ENCODE data around the gene CPSF4.
A peak's percentile ranks its signal among the peaks of the same experiment; 100 is the strongest.

The CPSF4 gene

GRCh38 chr7:99468336-99468918 is 29.7 kb downstream of the CPSF4 start:
- TF ChIP-seq BHLHE40 (IDR thresholded peaks at IDR 0.05; ENCODE audit: borderline replicate concordance) (no peak), SP1 (IDR thresholded peaks at IDR 0.05) (no peak), ARNT (IDR thresholded peaks at IDR 0.05) (no peak), TARDBP (IDR thresholded peaks at IDR 0.05) (no peak), NFRKB (IDR thresholded peaks at IDR 0.05) (no peak), ELF4 (IDR thresholded peaks at IDR 0.05) (no peak), CTBP1 (IDR thresholded peaks at IDR 0.05; ENCODE audit: borderline replicate concordance) (no peak), LEF1 (IDR thresholded peaks at IDR 0.05; ENCODE audit: borderline replicate concordance) (no peak), ZNF384 (IDR thresholded peaks at IDR 0.05) (no peak), FOXM1 (IDR thresholded peaks at IDR 0.05; ENCODE audit: borderline replicate concordance) (no peak), L3MBTL2 (conservative IDR thresholded peaks at IDR 0.05) (no peak), FOXA1 (IDR thresholded peaks at IDR 0.05) (no peak), HDGF (IDR thresholded peaks at IDR 0.05; ENCODE audit: borderline replicate concordance) (no peak), FOXK2 (IDR thresholded peaks at IDR 0.05) (no peak), PKNOX1 (IDR thresholded peaks at IDR 0.05) (no peak), SUZ12 (IDR thresholded peaks at IDR 0.05) (no peak)
- ChIA-PET CTCF (no interaction called here), POLR2A (no interaction called here)
- no peak for DNase-seq (ENCODE audit: extremely low spot score)

- ChIA-PET POLR2A (no interaction called here), CTCF (no interaction called here)
- TF ChIP-seq L3MBTL2 (conservative IDR thresholded peaks at IDR 0.05) = no peak
- no peak for TF ChIP-seq BHLHE40 (IDR thresholded peaks at IDR 0.05; ENCODE audit: borderline replicate concordance)
- no peak for TF ChIP-seq ZNF384 (IDR thresholded peaks at IDR 0.05)
- no peak for TF ChIP-seq ARNT (IDR thresholded peaks at IDR 0.05)
- no peak for TF ChIP-seq ELF4 (IDR thresholded peaks at IDR 0.05)
- no peak for TF ChIP-seq NFRKB (IDR thresholded peaks at IDR 0.05)
- no peak for TF ChIP-seq SUZ12 (IDR thresholded peaks at IDR 0.05)
- no peak for TF ChIP-seq FOXM1 (IDR thresholded peaks at IDR 0.05; ENCODE audit: borderline replicate concordance)
- TF ChIP-seq CTBP1 (IDR thresholded peaks at IDR 0.05; ENCODE audit: borderline replicate concordance) = no peak
- no peak for TF ChIP-seq HDGF (IDR thresholded peaks at IDR 0.05; ENCODE audit: borderline replicate concordance)
- no peak for TF ChIP-seq LEF1 (IDR thresholded peaks at IDR 0.05; ENCODE audit: borderline replicate concordance)
- no peak for TF ChIP-seq FOXA1 (IDR thresholded peaks at IDR 0.05)
- TF ChIP-seq PKNOX1 (IDR thresholded peaks at IDR 0.05) = no peak
- no peak for TF ChIP-seq FOXK2 (IDR thresholded peaks at IDR 0.05)
- no peak for TF ChIP-seq TARDBP (IDR thresholded peaks at IDR 0.05)
- TF ChIP-seq SP1 (IDR thresholded peaks at IDR 0.05) = no peak
- no peak for DNase-seq (ENCODE audit: extremely low spot score)
These were observed 30.8 kb downstream of the CPSF4 start for GRCh38 chr7:99469381-99470065.

GRCh38 chr7:99472561-99473314 is 34.0 kb downstream of the CPSF4 start, which contains the start of gene ZNF789:
Gene ZNF789 (plus strand): TSS chr7:99472890. CDS start chr7:99476457, 3,567 bp downstream.
- POLR2A ChIA-PET = interaction anchor here (1.0 kb wide), 2 partner anchors 27 to 144 kb away, joined by 3 read pairs; partner anchors contain the start of genes ZNF394 and ZSCAN25
- TF ChIP-seq FOXA1 (IDR thresholded peaks at IDR 0.05) (no peak), ARNT (IDR thresholded peaks at IDR 0.05) (no peak), PKNOX1 (IDR thresholded peaks at IDR 0.05) (peak; percentile 96), NFRKB (IDR thresholded peaks at IDR 0.05) (no peak), L3MBTL2 (conservative IDR thresholded peaks at IDR 0.05) (peak; percentile 61), BHLHE40 (IDR thresholded peaks at IDR 0.05; ENCODE audit: borderline replicate concordance) (no peak), TARDBP (IDR thresholded peaks at IDR 0.05) (no peak)
- DNase-seq (ENCODE audit: extremely low spot score) = peak; percentile 97
- CTCF ChIA-PET = no interaction called here

GRCh38 chr7:99473315-99473596 is 34.5 kb downstream of the CPSF4 start:
- ChIA-PET CTCF (no interaction called here), POLR2A (interaction anchor here (1.0 kb wide), 2 partner anchors 27 to 143 kb away, joined by 3 read pairs; partner anchors contain the start of genes ZNF394 and ZSCAN25)
- TF ChIP-seq ELF4 (IDR thresholded peaks at IDR 0.05) (no peak), PKNOX1 (IDR thresholded peaks at IDR 0.05) (no peak), FOXA1 (IDR thresholded peaks at IDR 0.05) (no peak), ARNT (IDR thresholded peaks at IDR 0.05) (no peak), SUZ12 (IDR thresholded peaks at IDR 0.05) (no peak), BHLHE40 (IDR thresholded peaks at IDR 0.05; ENCODE audit: borderline replicate concordance) (no peak), CTBP1 (IDR thresholded peaks at IDR 0.05; ENCODE audit: borderline replicate concordance) (no peak)
- peak; percentile 46 for DNase-seq (ENCODE audit: extremely low spot score)

- no peak for DNase-seq (ENCODE audit: extremely low spot score)
- ChIA-PET CTCF (no interaction called here), POLR2A (interaction anchor here (1.0 to 1.2 kb wide), 2 partner anchors 24 to 37 kb away, joined by 3 to 5 read pairs; partner anchors contain the start of genes CPSF4, PTCD1 and ZNF394)
These were observed 37.4 kb downstream of the CPSF4 start for GRCh38 chr7:99476107-99476506.

More at GRCh38 chr7:99476107-99476506, 37.4 kb downstream of the CPSF4 start:
- TF ChIP-seq TARDBP (IDR thresholded peaks at IDR 0.05) = no peak
- TF ChIP-seq PKNOX1 (IDR thresholded peaks at IDR 0.05) = no peak
- TF ChIP-seq HDGF (IDR thresholded peaks at IDR 0.05; ENCODE audit: borderline replicate concordance) = no peak
- TF ChIP-seq FOXA1 (IDR thresholded peaks at IDR 0.05) = no peak
- TF ChIP-seq ELF4 (IDR thresholded peaks at IDR 0.05) = no peak
- TF ChIP-seq FOXM1 (IDR thresholded peaks at IDR 0.05; ENCODE audit: borderline replicate concordance) = no peak
- no peak for TF ChIP-seq FOXK2 (IDR thresholded peaks at IDR 0.05)
- no peak for TF ChIP-seq SP1 (IDR thresholded peaks at IDR 0.05)
- TF ChIP-seq ARNT (IDR thresholded peaks at IDR 0.05) = no peak
- no peak for TF ChIP-seq CTBP1 (IDR thresholded peaks at IDR 0.05; ENCODE audit: borderline replicate concordance)
- TF ChIP-seq BHLHE40 (IDR thresholded peaks at IDR 0.05; ENCODE audit: borderline replicate concordance) = no peak
- no peak for TF ChIP-seq NFRKB (IDR thresholded peaks at IDR 0.05)
- TF ChIP-seq SUZ12 (IDR thresholded peaks at IDR 0.05) = no peak
